Activated CD8-positive, alpha-beta T cell treated with anti-CD3 and anti-CD28 coated beads for 36 hours (primary cell): Measurements from ENCODE around the gene OR51F1. TPM values are rescaled to one million over a fixed set of nuclear protein-coding genes. Genes with fewer than 3 reads are reported as not detected.
"Not testable (repeated sequence)": the region's sequence is repeated elsewhere in the genome, so short reads cannot be mapped to it uniquely, and the experiment has no call there.

ENCODE experiments used
- ATAC-seq: fragments of 200-7000 bp; cut with Tn5 transposase; one replicate; pipeline ENCODE4 v1.10.0; 2021; ENCODE audit warnings: mild to moderate bottlenecking, moderate library complexity
- CTCF ChIA-PET: fragments of 350-600 bp; sonication (Branson Sonifier 250); formaldehyde crosslinking; loops from one replicate; lab custom pipeline; 2021; ENCODE audit warnings: antibody characterized with exemption; lab: Charles Lee
- POLR2A ChIA-PET: fragments of 350-600 bp; sonication (Branson Sonifier 250); formaldehyde crosslinking; loops from one replicate; lab custom pipeline; 2021; ENCODE audit warnings: antibody characterized with exemption; lab: Charles Lee
- DNase-seq: peaks from one replicate; pipeline ENCODE4 v3.0.0-alpha.2; 2020
- H3K27ac Mint-ChIP-seq: one replicate; pipeline ENCODE4 v1.8.0; 2021; ENCODE audit warnings: mild to moderate bottlenecking, mixed read lengths
- H3K27me3 Mint-ChIP-seq: one replicate; pipeline ENCODE4 v1.8.0; 2021; ENCODE audit warnings: mixed read lengths
- H3K36me3 Mint-ChIP-seq: one replicate; pipeline ENCODE4 v1.8.0; 2021; ENCODE audit warnings: low read depth, mixed read lengths
- H3K4me1 Mint-ChIP-seq: one replicate; pipeline ENCODE4 v1.8.0; 2021; ENCODE audit warnings: low read depth, mixed read lengths
- H3K4me3 Mint-ChIP-seq: one replicate; pipeline ENCODE4 v1.8.0; 2021; ENCODE audit warnings: mild to moderate bottlenecking, moderate library complexity, mixed read lengths
- H3K9me3 Mint-ChIP-seq: one replicate; pipeline ENCODE4 v1.8.0; 2021; ENCODE audit warnings: mixed read lengths
- intact Hi-C: fragments of 100-400 bp; cut with micrococcal nuclease; formaldehyde crosslinking; loops from one replicate; pipeline ENCODE4 v1.10.0; 2022
- total RNA-seq, 2 experiments: library from RNA; stranded (reverse); gene quantifications; one replicate each; pipeline ENCODE4 v1.2.3, GENCODE V29; 2021
- TF ChIP-seq, protein P1 (sequence below): fragments of 200-600 bp; IDR thresholded peaks from one replicate; pipeline ENCODE4 v1.8.0; 2022; ENCODE audit warnings: antibody characterized with exemption, mild to moderate bottlenecking

The OR51F1 gene, protein sequence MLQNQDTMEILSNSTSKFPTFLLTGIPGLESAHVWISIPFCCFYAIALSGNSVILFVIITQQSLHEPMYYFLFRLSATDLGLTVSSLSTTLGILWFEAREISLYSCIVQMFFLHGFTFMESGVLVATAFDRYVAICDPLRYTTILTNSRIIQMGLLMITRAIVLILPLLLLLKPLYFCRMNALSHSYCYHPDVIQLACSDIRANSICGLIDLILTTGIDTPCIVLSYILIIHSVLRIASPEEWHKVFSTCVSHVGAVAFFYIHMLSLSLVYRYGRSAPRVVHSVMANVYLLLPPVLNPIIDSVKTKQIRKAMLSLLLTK
- total RNA-seq: not detected

DNA sequence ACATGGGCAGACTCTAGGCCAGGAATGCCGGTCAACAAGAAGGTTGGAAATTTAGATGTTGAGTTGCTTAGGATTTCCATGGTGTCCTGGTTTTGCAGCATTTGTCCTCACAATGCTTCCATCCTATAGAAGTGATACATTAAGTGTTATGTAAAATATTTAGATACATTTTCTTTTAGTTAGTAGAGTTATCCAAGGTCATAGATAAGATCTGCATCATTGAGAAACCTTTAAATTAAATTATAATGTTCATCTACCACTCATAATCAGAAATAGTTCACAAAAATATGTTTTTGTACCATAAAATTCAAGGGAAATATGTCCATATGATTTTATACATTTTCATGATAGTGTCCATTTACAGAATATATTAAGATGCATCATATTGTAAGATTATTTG, at the start of gene OR51F1:
TSS of gene OR51F1 (minus strand) at position 101 of the 400 bp plus-strand sequence. CDS start at position 101, 0 bp downstream.
- H3K4me3 Mint-ChIP-seq: no peak within 1 kb of the TSS
- POLR2A ChIA-PET: no interaction called here
- DNase-seq: no peak
- H3K36me3 Mint-ChIP-seq: no peaks in the 10 kb centered on the region
- TF ChIP-seq, protein P1, sequence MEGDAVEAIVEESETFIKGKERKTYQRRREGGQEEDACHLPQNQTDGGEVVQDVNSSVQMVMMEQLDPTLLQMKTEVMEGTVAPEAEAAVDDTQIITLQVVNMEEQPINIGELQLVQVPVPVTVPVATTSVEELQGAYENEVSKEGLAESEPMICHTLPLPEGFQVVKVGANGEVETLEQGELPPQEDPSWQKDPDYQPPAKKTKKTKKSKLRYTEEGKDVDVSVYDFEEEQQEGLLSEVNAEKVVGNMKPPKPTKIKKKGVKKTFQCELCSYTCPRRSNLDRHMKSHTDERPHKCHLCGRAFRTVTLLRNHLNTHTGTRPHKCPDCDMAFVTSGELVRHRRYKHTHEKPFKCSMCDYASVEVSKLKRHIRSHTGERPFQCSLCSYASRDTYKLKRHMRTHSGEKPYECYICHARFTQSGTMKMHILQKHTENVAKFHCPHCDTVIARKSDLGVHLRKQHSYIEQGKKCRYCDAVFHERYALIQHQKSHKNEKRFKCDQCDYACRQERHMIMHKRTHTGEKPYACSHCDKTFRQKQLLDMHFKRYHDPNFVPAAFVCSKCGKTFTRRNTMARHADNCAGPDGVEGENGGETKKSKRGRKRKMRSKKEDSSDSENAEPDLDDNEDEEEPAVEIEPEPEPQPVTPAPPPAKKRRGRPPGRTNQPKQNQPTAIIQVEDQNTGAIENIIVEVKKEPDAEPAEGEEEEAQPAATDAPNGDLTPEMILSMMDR: no peak
- no peak within 1 kb of the TSS for H3K27ac Mint-ChIP-seq
- no peak for ATAC-seq
- H3K27me3 Mint-ChIP-seq: peaks cover 5% of the 10 kb centered on the region
- CTCF ChIA-PET: no interaction called here
- intact Hi-C loops: no loop called here
- no peaks in the 10 kb centered on the region for H3K4me1 Mint-ChIP-seq
- H3K9me3 Mint-ChIP-seq: no peaks in the 10 kb centered on the region

- no peak overlapping the region for H3K27ac Mint-ChIP-seq
- ATAC-seq: no peak
- no peaks in the 10 kb centered on the region for H3K4me1 Mint-ChIP-seq
- no peaks in the 10 kb centered on the region for H3K27me3 Mint-ChIP-seq
- H3K4me3 Mint-ChIP-seq: no peak overlapping the region
- CTCF ChIA-PET: no interaction called here
- DNase-seq: no peak
- POLR2A ChIA-PET: no interaction called here
- intact Hi-C loops: no loop called here
- TF ChIP-seq, protein P1: no peak
- H3K9me3 Mint-ChIP-seq: no peaks in the 10 kb centered on the region
- no peaks in the 10 kb centered on the region for H3K36me3 Mint-ChIP-seq
These were observed 39.5 kb upstream of the OR51F1 start for GRCh38 chr11:4809246-4809645.

DNA sequence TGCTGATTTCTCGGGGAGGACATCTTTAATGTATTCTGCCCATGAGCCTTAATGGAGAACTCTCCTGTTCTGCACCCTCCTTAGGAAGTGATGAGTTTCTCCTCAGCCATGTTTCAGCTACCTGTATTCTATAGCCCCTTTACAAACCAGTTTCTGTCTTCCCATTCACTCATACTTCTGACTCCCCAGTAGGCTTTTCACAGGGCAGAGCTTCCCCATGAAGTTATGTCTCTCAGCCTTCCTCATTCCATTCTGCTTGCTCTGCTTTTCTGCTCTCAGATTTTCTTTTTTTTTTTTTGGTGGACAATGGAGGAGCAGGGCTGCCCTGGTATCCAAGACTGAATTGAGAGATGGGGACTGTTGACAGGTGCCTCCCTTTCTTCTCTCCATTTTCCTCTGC, 38.7 kb upstream of the OR51F1 start:
- TF ChIP-seq, protein P1: no peak
- ChIA-PET POLR2A (no interaction called here), CTCF (no interaction called here)
- no peaks in the 10 kb centered on the region for H3K4me1 Mint-ChIP-seq
- H3K4me3 Mint-ChIP-seq: no peak overlapping the region
- no peaks in the 10 kb centered on the region for H3K9me3 Mint-ChIP-seq
- no peak overlapping the region for H3K27ac Mint-ChIP-seq
- DNase-seq: no peak
- intact Hi-C loops: no loop called here
- peaks cover under 1% of the 10 kb centered on the region for H3K27me3 Mint-ChIP-seq
- no peak for ATAC-seq
- H3K36me3 Mint-ChIP-seq: no peaks in the 10 kb centered on the region

DNA sequence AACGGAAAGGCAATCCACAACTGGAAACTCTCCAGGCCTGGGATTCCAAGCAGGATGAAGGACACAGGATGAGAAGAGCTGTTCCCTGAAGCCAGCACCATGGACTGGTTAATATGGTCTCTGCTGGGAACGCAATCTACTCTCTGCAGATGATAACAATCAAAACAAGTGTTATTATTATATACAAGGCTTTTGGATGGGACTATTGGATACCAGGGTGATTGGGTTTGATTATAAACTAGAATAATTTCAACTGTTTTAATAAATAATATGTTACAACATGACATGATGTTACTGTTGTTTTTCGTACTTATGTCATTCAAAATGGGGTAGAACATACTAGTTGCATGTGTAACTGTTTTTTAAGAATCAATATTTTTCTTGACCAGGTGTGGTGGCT, 34.5 kb upstream of the OR51F1 start, which contains the start of gene OR52R1:
TSS of gene OR52R1 (minus strand) at position 101 of the 400 bp plus-strand sequence. CDS start at position 101, 0 bp downstream.
- Mint-ChIP-seq H3K4me3 (no peak within 1 kb of the TSS), H3K27me3 (peaks cover 5% of the 10 kb centered on the region), H3K27ac (no peak within 1 kb of the TSS), H3K4me1 (no peaks in the 10 kb centered on the region), H3K36me3 (no peaks in the 10 kb centered on the region), H3K9me3 (no peaks in the 10 kb centered on the region)
- DNase-seq (no peak), ATAC-seq (no peak)
- intact Hi-C loops: no loop called here
- POLR2A ChIA-PET: no interaction called here
- CTCF ChIA-PET: no interaction called here
- TF ChIP-seq, protein P1: no peak

DNA sequence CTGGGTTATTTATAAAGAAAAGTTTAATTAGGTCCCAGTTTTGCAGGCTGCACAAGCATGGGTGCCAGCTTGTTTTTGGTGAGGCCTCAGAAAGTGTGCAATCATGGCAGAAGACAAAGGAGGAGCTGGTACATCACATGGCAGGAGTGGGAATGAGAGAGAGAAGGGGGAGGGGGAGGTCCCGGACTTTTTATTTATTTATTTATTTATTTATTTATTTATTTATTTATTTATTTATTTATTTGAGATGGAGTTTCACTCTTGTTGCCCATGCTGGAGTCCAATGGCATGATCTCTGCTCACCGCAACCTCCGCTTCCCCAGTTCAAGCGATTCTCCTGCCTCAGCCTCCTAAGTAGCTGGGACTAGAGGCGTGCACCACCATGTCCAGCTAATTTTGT, 31.6 kb upstream of the OR51F1 start:
- intact Hi-C loops, H3K4me1 Mint-ChIP-seq, H3K9me3 Mint-ChIP-seq: not testable (repeated sequence)

More for the DNA sequence above, 31.6 kb upstream of the OR51F1 start:
- H3K27ac Mint-ChIP-seq, ATAC-seq, H3K36me3 Mint-ChIP-seq, H3K27me3 Mint-ChIP-seq, CTCF ChIA-PET, DNase-seq, POLR2A ChIA-PET, H3K4me3 Mint-ChIP-seq: not testable (repeated sequence)
